ENCODE data around the gene JPH4. TPM values are rescaled to one million over a fixed set of nuclear protein-coding genes. Genes with fewer than 3 reads are reported as not detected.

JPH4 gene
- polyA plus RNA-seq, 1 of the 3 experiments (the other 2 are of a cell fraction) = 8.7 TPM

DNA sequence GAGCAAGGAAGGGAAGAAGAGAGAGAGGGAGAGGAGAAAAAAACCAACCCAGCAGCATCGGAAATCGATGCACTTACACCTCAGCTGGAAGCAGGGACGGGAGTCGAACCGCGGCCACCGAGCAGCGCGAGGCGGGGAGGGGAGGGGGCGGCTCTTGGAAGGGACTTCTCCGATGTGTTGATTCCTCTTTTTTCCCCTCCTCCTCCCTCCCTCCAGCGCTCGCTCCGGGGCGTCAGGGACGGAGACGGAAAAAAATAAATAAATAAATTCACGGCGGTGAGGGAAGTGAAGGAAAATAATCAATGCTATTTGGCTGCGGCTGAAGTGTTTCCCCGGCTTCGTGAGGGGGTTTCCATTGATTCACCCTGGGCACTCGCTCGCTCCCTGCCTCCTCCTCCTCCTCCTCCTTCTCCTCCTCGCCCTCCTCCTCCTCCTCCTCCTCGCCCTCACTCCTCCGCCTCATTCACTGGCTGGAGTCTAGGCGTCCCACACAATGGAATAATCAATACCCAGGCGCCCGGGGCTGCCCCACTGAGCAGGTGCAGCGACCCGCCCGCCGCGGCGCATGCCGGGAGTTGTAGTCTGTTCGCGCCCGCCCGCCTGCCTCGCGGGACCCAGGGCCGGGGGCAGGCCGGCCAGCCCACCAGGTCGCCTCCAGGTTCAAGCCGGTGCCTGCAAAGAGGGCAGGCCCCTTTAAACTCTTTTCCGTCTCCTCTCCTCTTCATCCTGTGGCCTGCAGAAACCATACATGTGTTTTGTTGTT, 27.1 kb downstream of the JPH4 start, which contains the start of gene ZFHX2:
Gene ZFHX2 (minus strand): TSS at position 500 of the 763 bp plus-strand sequence. CDS start 16,440 bp downstream, outside the sequence.
- H3F3A ChIP-seq (replicated peaks; ENCODE audit: insufficient read depth) = no peaks in the 10 kb centered on the region
- peak within 1 kb of the TSS; percentile 94 for H2AFZ ChIP-seq (ENCODE audit: low read depth)
- no peaks in the 10 kb centered on the region for H3K36me3 ChIP-seq (replicated peaks in 1 of 2; ENCODE audit: control insufficient read depth in 1 of 2, insufficient read depth in 2 of 2, low read length in 1 of 2)
- H3K27ac ChIP-seq (ENCODE audit: low read depth in 2 of 2, low read length in 1 of 2) = peak within 1 kb of the TSS in 1 of 2 experiments; percentile 80; a peak in 2 of 4 replicates
- H3K27me3 ChIP-seq (ENCODE audit: insufficient read depth) = no peaks in the 10 kb centered on the region
- peak within 1 kb of the TSS; percentile 75 to 97 for H3K4me3 ChIP-seq (ENCODE audit: low read depth in 2 of 2, low read length in 1 of 2)
- peaks cover 4% of the 10 kb centered on the region; the same call in 1 of the 2 replicates for H3K79me2 ChIP-seq (ENCODE audit: insufficient read depth)
- peak within 1 kb of the TSS; percentile 88 for H3K4me2 ChIP-seq
- WGBS (ENCODE audit: low lambda C conversion rate) = 1% methylated on average over 44 of the region's 49 CpGs
- no peaks in the 10 kb centered on the region for H3K9me2 ChIP-seq
- no peaks in the 10 kb centered on the region for H3K9me3 ChIP-seq
- H3K4me1 ChIP-seq (ENCODE audit: control insufficient read depth in 1 of 2, insufficient read depth in 2 of 2, low read depth in 1 of 2, low read length in 1 of 2) = peaks cover 5 to 19% of the 10 kb centered on the region in 2 experiments; a peak in 2 of 4 replicates
- no peaks in the 10 kb centered on the region for H4K20me1 ChIP-seq (ENCODE audit: insufficient read depth)
- POLR2A ChIA-PET = no interaction called here
- TF ChIP-seq POLR2AphosphoS5 (IDR thresholded peaks at IDR 0.05; ENCODE audit: low read depth, low read length) (peak; percentile 24; the same call in 1 of the 2 replicates), SIN3A (IDR thresholded peaks at IDR 0.05; ENCODE audit: borderline replicate concordance, low read depth, low read length) (no peak), FOXM1 (IDR thresholded peaks at IDR 0.05; ENCODE audit: low read depth) (no peak), FOSL2 (IDR thresholded peaks at IDR 0.05; ENCODE audit: borderline replicate concordance, low read depth) (no peak), CHD2 (IDR thresholded peaks at IDR 0.05; ENCODE audit: low read length, partially characterized antibody) (peak; percentile 96), FOXJ3 (CRISPR knock-in tag; IDR thresholded peaks at IDR 0.05) (no peak), NFIC (IDR thresholded peaks at IDR 0.05; ENCODE audit: borderline replicate concordance) (no peak), RCOR1 (IDR thresholded peaks at IDR 0.05; ENCODE audit: low read length) (0 out of 2 replicates have a peak, but pooled peaks have one; percentile 33), MXI1 (IDR thresholded peaks at IDR 0.05; ENCODE audit: low read depth, low read length) (0 out of 2 replicates have a peak, but pooled peaks have one; percentile 3), EP300 (IDR thresholded peaks at IDR 0.05; ENCODE audit: borderline replicate concordance in 1 of 2, low read depth in 1 of 2, low read length in 1 of 2) (no peak), RXRA (IDR thresholded peaks at IDR 0.05; ENCODE audit: borderline replicate concordance, low read depth) (no peak), NRF1 (IDR thresholded peaks at IDR 0.05; ENCODE audit: low read depth, low read length) (peak; percentile 67)
- TF ChIP-seq, protein P1, sequence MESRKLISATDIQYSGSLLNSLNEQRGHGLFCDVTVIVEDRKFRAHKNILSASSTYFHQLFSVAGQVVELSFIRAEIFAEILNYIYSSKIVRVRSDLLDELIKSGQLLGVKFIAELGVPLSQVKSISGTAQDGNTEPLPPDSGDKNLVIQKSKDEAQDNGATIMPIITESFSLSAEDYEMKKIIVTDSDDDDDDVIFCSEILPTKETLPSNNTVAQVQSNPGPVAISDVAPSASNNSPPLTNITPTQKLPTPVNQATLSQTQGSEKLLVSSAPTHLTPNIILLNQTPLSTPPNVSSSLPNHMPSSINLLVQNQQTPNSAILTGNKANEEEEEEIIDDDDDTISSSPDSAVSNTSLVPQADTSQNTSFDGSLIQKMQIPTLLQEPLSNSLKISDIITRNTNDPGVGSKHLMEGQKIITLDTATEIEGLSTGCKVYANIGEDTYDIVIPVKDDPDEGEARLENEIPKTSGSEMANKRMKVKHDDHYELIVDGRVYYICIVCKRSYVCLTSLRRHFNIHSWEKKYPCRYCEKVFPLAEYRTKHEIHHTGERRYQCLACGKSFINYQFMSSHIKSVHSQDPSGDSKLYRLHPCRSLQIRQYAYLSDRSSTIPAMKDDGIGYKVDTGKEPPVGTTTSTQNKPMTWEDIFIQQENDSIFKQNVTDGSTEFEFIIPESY (IDR thresholded peaks at IDR 0.05; ENCODE audit: borderline replicate concordance, low read depth) = peak; percentile 65; the same call in 1 of the 2 replicates
- TF ChIP-seq, protein P2, sequence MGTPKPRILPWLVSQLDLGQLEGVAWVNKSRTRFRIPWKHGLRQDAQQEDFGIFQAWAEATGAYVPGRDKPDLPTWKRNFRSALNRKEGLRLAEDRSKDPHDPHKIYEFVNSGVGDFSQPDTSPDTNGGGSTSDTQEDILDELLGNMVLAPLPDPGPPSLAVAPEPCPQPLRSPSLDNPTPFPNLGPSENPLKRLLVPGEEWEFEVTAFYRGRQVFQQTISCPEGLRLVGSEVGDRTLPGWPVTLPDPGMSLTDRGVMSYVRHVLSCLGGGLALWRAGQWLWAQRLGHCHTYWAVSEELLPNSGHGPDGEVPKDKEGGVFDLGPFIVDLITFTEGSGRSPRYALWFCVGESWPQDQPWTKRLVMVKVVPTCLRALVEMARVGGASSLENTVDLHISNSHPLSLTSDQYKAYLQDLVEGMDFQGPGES (IDR thresholded peaks at IDR 0.05; ENCODE audit: low read depth, low read length) = no peak
- DNase-seq = peak; percentile 91
- H3K9ac ChIP-seq = peak within 1 kb of the TSS; percentile 69
- CTCF ChIA-PET = interaction anchor here (0.7 to 2.2 kb wide), 8 partner anchors 8 to 72 kb away, joined by 3 to 11 read pairs (median 4); no protein-coding TSS in a partner anchor
